Progenitor cell of endocrine pancreas (in vitro differentiated cells): ENCODE results near the gene SPOCK1. TPM values are rescaled to one million over a fixed set of nuclear protein-coding genes. Genes with fewer than 3 reads are reported as not detected.

Source experiments
- DNase-seq: peaks from one replicate; pipeline ENCODE4 v3.0.0; 2021; ENCODE audit warnings: low spot score; ENCODE audit not compliant: unreplicated experiment
- H3K27ac Mint-ChIP-seq: 2 replicates; pipeline ENCODE4 v1.8.0; 2021; ENCODE audit warnings: mild to moderate bottlenecking, moderate library complexity, mixed read lengths
- H3K27me3 Mint-ChIP-seq: 2 replicates; pipeline ENCODE4 v1.8.0; 2021; ENCODE audit warnings: mixed read lengths
- H3K36me3 Mint-ChIP-seq: 2 replicates; pipeline ENCODE4 v1.8.0; 2022; ENCODE audit warnings: mixed read lengths; ENCODE audit not compliant: insufficient read depth
- H3K4me1 Mint-ChIP-seq: 2 replicates; pipeline ENCODE4 v1.8.0; 2021; ENCODE audit warnings: low read depth, mixed read lengths
- H3K4me3 Mint-ChIP-seq: 2 replicates; pipeline ENCODE4 v1.8.0; 2021; ENCODE audit warnings: low read depth, mild to moderate bottlenecking, moderate library complexity, mixed read lengths
- H3K9me3 Mint-ChIP-seq: 2 replicates; pipeline ENCODE4 v1.8.0; 2021; ENCODE audit warnings: low read depth, mixed read lengths
- CTCF ChIP-seq: fragments of 200-600 bp; sonication (generic); IDR thresholded peaks from one replicate; pipeline ENCODE4 v1.5.0; 2021; ENCODE audit warnings: antibody characterized with exemption, mild to moderate bottlenecking; ENCODE audit not compliant: unreplicated experiment
- total RNA-seq: library from RNA; stranded (reverse); gene quantifications from 2 replicates; pipeline ENCODE4 v1.2.1, GENCODE V29; 2021

SPOCK1 gene
- total RNA-seq, 1 donor from 2014 or later = 41.4 TPM

GRCh38 chr5:137466889-137467288, 32.2 kb downstream of the SPOCK1 start:
- Mint-ChIP-seq H3K36me3 (no peaks in the 10 kb centered on the region), H3K9me3 (no peaks in the 10 kb centered on the region), H3K27me3 (peaks cover 23% of the 10 kb centered on the region), H3K4me1 (no peaks in the 10 kb centered on the region), H3K4me3 (no peak overlapping the region), H3K27ac (no peak overlapping the region)
- TF ChIP-seq CTCF = no peak
- no peak for DNase-seq

- no peak overlapping the region for H3K4me3 Mint-ChIP-seq
- H3K36me3 Mint-ChIP-seq = no peaks in the 10 kb centered on the region
- no peak for DNase-seq
- no peaks in the 10 kb centered on the region for H3K9me3 Mint-ChIP-seq
- no peak for TF ChIP-seq CTCF
- H3K27ac Mint-ChIP-seq = no peak overlapping the region
- peaks cover 19% of the 10 kb centered on the region for H3K27me3 Mint-ChIP-seq
- H3K4me1 Mint-ChIP-seq = no peaks in the 10 kb centered on the region
Observed at GRCh38 chr5:137465930-137466329, 33.2 kb downstream of the SPOCK1 start.

- Mint-ChIP-seq H3K27me3 (peaks cover 37% of the 10 kb centered on the region), H3K36me3 (no peaks in the 10 kb centered on the region), H3K4me1 (no peaks in the 10 kb centered on the region), H3K9me3 (no peaks in the 10 kb centered on the region), H3K4me3 (no peak overlapping the region), H3K27ac (no peak overlapping the region)
- no peak for TF ChIP-seq CTCF
- no peak for DNase-seq
Observed at GRCh38 chr5:137462816-137463520, 36.2 kb downstream of the SPOCK1 start.

GRCh38 chr5:137462265-137462590, 36.9 kb downstream of the SPOCK1 start:
- Mint-ChIP-seq H3K27me3 (peaks cover 36% of the 10 kb centered on the region), H3K4me3 (no peak overlapping the region), H3K4me1 (no peaks in the 10 kb centered on the region), H3K36me3 (no peaks in the 10 kb centered on the region), H3K9me3 (no peaks in the 10 kb centered on the region), H3K27ac (no peak overlapping the region)
- DNase-seq = no peak
- peak; percentile 2 for TF ChIP-seq CTCF

GRCh38 chr5:137461391-137462264, 37.5 kb downstream of the SPOCK1 start:
- H3K4me1 Mint-ChIP-seq = no peaks in the 10 kb centered on the region
- H3K9me3 Mint-ChIP-seq = no peaks in the 10 kb centered on the region
- no peaks in the 10 kb centered on the region for H3K36me3 Mint-ChIP-seq
- TF ChIP-seq CTCF = peak; percentile 32
- H3K4me3 Mint-ChIP-seq = no peak overlapping the region
- H3K27me3 Mint-ChIP-seq = peaks cover 35% of the 10 kb centered on the region
- H3K27ac Mint-ChIP-seq = no peak overlapping the region
- DNase-seq = no peak
